ENCODE measurements around the gene SCO2.
A peak's percentile ranks its signal among the peaks of the same experiment; 100 is the strongest.

Gene SCO2, protein sequence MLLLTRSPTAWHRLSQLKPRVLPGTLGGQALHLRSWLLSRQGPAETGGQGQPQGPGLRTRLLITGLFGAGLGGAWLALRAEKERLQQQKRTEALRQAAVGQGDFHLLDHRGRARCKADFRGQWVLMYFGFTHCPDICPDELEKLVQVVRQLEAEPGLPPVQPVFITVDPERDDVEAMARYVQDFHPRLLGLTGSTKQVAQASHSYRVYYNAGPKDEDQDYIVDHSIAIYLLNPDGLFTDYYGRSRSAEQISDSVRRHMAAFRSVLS

DNA sequence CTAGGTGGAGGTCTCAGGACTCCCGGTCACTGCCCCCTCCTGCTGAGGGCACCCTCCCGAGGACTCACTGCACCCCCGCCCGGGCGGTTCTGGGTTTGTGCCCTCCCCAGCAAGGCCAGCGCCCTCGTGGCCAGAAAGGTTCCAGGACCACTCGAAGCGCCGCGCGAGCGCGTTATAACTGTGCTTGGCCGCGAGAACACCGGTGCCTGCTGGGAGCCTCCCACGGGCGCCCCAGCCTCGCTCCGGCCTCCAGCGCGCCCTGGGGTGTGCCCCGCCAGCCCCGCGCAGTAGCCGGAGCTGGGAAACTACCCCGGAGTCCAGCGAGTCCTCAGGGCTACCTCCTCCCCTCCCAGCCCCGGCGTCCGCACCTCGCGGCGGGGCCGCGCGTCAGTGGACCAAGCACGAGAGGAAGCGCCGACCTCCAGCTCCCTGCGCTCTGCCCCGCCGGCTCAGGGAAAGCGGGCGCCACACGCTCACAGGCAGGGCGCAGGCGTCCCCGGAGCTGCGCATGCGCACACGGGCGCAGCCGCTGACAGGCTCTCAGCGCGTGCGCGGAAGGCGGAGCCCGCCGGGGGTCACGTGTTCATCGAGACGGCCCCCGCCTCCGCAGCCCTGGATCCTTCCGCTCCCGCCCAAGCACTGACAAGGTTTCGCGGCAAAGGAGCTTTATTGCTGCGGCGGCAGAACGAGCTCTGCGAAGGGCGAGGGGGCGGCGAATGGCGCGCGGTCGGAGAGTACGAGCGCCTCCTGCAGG, at the start of gene SCO2:
Gene SCO2, minus strand, starts transcription at position 495 of the 754 bp plus-strand sequence. CDS start 1,187 bp downstream, outside the sequence.
- peak; percentile 81 for DNase-seq

DNA sequence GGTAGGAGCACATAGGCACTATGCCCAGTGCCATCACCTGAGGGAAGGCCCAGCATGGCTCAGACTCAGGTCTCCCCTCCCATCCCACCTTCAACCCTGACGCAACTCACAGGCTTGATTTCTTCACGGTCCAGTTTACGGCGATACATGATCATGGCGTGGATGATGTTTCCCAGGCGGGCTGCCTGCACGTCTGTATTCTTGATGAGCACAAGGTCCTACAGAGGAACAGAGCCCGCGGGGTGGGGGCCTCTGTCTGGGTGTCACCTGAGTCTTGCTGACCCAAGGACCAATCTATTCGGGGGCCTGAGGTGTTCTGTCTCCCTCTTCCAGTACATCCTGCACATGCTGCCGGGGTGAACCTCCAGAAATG, 49.0 kb upstream of the SCO2 start:
- no peak for DNase-seq

DNA sequence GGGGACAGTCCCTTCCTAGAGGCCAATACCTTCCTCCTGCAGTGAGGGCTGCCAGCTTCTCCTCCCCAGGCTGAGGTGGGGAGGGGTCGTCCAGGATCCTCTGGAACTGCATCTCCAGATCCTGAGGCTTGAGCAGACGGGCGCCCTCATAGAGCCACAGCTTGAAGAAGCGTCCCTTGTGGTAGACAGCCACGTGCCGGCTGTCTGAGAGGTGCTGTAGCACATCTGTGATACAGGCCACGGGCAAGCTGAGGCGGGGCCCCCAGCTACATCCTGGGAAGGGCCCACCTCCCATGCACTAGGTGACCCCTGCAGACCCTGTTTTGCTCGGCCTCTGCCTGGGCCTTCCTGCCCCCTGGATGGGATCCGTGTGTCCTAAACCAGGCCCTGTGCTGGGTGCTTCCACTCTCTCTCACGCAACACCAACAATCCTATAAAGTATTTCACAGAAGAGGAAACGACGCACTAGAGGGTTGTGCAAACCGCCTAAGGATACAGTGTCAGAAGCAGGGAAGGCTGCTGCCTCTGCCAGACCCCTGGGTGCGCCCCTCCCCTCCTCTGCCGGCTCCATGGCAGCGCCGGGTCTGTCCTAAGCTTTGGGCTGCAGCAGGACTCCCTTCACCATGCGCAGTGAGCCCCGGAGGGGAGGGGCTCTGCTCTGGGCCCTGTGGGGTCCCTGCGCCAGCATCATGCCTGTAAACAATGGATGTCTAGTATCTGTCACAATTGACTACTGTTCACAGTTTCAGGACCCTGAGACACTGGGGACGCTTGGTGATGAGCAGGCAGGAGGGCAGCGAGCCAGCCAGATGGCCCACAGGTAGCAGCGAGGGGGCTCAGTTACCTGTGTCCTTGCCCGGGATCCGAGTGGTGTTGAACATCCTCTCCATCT, 48.3 kb upstream of the SCO2 start:
- DNase-seq = no peak

DNA sequence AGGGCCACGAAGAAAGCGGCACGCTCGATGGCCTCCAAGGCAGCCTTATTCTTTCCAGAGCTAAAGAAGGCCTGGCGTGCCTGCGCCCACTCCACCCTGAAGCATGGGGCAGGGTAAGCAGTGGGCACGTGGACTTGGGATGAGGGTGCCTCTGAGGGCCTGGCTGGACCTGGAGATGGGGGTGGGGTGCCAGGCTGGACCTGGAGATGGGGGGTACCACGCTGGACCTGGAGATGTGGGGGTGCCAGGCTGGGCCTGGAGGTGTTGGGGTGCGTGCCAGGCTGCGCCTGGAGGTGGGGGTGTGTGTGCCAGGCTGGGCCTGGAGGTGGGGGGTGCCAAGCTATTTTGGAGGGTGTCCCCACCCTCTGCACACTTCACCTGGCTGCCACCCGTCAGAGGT, 47.6 kb upstream of the SCO2 start:
- DNase-seq = no peak

DNA sequence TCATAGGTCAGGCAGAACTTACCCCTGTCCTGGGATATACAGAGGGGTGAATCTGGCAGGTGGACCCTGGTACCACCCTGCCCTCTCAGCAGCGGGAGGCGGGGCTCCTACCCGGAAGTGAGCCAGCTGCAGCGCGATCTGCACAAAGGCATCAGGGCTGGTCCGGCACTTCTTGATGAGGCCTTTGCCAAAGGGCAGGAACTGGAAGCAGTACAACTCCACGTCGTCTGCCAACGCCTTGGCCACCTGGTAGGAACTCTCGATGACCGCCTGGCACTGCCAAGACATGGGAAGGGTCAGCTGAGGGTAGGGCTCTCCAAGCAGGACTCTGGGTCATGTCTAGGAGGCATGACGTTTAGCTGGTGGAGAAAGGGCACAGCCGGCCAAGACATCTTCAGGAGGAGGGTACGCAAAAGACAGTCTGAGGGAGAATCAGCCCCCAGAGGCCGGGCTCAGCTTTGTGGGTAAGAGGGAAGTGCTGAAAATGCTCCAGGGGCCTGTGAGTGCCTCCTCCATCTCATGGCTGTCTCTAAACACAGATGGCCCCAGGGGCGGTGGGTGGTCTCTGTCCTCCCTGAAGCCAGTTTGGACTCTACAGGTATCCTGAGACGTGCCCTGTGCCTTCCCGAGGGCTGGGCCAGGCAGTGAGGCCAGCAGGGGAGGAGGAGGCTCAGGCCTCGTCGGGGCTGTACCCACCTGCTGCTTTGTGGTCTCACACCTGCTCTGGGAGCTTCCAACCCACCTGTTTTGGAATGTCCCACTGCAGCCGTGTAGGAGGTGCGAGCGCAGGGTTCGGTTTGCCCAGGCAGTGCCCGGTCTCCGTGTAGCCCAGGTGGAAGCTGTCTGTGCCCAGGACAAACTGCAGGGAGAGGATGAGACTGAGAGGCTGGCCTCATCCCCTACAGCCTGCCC, 46.1 kb upstream of the SCO2 start:
- DNase-seq = no peak

DNA sequence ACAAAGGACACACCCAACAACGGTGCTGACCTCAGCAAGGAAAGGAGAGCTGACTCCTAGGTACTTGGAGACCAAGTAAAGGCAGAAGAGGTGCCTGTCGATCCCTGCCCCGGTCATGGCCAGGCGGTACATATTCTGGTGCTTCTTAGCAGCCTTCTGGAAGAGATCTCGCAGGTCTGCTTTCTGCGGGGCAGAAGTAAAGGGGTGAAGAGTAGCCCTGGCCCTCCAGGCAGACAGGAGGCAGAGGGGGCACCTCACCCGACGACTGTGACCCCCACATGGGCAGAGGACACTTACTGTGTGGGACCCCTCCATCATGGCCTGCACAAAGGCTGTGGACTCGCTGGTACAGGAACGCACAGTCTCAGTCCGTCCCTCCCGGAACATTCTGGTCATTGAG, 45.5 kb upstream of the SCO2 start:
- DNase-seq = no peak

DNA sequence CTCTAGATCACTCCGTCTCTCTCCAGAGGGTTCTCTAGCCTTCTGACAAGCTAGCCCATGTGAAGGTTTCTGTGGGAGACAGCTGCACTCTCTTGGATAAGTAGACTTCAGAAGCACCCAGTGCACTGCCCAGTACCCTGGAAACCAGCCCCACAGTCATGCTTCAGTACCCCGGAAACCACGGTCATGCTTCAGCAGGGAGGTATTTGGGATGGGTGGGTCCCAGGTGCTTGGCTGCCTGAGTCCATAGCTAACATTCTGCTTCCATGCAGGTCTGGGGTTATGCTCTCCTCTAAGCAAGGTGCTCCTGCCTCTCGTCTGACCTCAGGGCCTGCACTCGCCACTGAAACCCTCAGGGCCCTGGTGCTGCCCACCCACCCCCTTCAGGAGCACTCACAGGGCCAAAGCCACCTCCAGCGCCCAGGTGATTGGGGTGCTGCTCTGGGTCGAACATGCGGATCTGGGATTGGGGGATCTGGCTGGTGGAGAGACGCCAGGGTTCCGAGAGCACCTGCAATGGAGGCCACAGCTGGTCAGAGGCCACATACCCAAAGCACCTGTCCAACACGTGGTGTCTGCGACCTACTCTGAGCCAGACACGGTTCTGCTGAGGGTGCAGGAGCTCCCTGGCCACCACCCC, 44.6 kb upstream of the SCO2 start:
- no peak for DNase-seq

DNA sequence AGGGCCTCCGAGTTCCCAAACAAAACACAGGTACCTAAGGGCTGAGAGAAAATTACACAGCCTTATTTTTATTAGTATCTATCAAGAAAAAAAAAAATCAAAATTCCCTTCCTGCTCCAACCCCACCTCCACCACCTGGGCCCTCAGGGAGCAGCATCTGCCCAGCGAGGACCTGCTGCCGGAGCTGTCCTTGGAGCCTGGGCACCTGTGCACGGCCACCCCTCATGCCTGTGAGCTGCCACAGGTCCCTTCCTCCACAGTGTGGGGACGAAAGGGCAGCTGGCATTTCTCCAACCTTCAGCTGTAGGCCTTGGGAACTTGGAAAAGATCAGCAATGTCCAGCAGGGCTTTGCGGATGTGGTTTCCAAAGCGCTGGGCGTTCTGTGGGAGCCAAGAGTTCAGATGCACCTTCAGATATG, 43.7 kb upstream of the SCO2 start:
- DNase-seq = no peak

DNA sequence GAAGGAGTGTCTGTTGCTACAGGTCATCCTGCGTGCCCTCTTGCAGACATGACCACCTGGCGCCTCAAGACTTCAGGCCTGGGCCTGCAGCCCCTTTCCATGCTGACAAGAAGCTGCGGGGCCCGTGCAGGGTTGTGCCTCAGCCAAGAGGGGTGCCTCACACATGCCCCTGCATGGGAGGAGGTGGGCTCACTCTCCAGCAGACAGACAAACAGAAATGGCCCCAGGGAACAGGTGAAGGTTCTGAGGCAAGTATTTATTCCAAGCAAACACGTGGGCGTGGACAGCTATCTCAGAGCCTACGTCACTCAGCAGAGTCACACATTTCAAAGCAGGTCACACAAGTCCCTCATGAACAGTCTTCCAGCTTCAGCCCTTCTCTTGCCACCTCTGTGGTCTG, 43.2 kb upstream of the SCO2 start:
- no peak for DNase-seq

DNA sequence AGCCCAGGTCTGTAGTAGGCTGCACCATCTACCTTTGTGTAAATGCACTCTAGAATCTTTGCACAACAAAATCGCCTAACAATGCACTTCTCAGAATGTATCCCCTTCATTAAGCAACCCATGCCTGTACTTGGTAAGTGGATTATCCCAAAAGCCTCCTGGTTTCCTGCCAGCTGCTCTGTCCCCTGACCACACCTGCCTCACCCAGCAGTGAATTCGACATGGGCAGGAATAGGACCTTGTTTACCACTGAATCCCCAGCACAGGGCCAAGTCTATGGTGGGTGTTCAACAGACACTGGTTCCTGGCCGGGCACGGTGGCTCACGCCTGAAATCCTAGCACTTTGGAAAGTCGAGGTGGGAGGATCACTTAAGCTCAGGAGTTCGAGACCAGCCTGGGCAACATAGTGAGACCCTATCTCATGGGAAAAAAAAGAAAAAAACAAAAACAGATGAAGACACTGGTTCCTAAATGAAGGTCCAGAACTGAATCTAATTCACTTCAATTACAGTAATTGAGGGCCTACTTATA, 42.4 kb upstream of the SCO2 start:
- DNase-seq = no peak

DNA sequence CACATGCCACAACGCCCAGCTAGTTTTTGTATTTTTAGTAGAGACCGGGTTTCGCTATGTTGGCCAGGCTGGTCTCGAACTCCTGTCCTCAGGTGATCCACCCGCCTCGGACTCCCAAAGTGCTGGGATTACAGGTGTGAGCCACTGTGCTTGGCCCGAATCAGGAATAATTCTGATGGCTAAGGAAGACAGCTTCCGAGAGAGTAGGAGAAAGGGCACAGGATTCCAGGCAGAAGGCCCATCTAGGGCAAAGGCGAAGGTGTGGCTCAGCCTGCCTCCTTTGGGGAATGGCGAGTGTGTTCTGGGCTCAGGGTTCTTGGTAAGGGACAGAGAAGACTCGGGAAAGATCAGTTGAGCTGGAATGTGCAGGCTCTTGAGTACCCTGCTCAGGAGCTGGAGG, 38.9 kb upstream of the SCO2 start:
- no peak for DNase-seq

DNA sequence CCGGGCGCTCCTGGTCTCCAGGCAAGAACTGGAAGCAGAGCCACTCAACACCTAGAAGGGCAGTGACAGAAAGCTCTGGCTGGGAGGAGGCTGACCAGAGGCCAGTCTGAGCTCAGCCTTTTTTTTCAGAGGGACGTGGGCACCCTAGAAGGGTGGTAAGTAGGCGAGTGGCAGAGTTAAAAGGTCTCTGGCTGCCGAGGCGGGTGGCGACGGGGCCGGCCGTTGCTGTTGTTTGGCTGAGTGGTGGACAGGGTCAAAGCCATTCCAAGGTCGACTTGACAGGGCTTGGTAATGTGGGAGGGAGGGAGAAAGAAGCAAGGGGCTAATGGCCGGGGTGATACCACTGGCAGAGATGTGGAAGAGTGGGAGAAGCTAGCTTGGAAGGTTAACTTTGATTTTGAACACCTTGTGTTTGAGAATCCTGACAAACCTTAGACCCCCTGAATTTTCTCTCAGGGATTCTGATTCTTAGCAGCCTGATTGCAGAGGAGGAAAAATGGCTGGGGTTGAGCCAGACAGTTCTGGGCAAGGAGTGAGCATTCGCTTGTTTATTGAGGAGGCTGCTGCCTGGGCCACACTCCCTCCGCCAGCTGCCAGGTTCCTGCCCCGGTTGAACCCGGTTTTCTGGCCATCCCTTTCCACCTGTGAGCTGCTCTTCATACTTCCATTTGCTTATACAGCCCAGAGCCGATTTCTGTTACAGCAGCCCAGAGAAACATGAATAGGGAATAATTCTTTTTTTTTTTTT, 38.2 kb upstream of the SCO2 start:
- no peak for DNase-seq

DNA sequence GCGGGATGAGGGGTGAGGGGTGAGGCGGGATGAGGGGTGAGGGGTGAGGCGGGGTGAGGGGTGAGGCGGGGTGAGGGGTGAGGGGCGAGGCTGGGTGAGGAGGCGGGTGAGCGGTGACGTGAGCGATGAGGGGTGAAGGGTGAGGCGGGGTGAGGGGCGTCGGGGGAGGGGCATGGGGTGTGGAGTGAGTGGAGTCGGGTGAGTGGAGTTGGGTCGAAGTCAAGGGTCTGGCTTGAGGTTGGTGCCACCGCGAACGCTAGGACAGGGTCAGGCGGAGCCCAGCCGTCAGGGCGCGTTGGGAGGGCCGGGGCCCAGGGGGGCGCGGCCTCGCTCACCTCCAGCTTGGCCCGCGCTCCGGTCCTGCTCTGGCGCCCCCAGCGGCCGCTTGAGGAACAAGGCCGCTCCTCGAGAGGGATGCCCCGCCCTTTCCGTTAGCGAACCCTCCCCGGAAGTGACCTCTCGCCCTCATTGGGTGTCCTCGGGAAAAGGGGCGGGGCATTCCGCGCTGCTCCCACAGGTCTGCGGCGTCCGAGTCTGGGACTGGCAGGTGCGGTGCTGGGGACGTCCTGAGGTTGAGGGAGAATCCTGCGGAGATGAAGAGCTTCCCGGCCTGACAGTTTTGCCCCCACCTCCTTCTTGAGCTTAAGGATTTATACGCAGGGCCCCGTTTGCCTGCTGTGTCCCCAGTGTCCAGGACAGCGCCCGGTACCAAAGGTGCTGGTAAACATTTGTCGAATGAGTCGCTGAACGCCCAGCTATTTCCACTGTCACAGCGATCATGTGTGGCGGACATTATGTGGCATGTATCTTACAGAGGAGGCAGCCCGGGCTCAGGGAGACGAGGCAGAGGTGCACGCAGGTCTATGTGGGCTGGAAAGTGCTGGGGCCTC, 37.4 kb upstream of the SCO2 start, which contains the start of gene SYCE3:
Gene SYCE3, minus strand, starts transcription at position 397 of the 890 bp plus-strand sequence. CDS start 6,514 bp downstream, outside the sequence.
- DNase-seq = peak; percentile 86

DNA sequence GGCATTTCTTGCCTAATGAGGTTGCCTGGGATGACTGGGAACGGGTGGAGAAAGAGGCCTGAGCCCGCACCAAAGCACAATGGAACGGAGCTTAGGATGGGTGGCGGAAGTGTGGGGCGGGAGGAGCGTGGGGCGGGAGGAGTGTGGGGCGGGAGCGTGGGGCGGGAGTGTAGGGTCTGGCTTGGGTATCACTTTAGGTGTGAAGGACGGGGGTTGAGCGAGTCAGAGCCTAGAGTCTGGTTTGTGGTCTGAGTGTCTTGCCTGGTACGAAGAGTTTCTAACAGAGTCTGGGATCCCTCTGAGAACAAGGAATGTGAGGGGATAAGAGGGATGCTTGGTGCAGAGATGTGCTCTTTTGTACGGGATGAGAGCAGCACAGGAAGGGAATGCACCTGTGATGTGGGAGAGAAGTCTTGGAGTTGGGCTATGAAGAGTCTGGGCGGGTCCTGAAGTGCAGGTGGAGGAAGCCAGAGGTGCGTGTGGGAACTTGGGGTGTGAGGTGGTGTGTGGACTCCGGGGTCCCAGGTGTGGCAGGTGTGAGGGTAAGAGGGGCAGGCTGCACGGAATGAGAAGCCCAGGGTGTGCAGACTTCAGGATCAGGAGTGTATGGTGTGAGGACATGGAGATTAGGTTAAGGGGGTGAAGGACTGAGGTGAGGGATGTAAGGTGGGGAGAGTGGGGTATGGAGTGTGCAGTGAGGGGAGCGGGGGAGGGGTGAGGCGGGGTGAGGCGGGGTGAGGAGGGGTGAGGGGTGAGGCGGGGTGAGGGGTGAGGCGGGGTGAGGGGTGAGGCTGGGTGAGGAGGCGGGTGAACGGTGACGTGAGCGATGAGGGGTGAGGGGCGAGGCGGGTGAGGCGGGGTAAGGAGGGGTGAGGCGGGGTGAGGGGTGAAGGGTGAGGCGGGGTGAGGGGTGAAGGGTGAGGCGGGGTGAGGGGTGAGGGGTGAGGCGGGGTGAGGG, 36.3 kb upstream of the SCO2 start:
- no peak for DNase-seq

DNA sequence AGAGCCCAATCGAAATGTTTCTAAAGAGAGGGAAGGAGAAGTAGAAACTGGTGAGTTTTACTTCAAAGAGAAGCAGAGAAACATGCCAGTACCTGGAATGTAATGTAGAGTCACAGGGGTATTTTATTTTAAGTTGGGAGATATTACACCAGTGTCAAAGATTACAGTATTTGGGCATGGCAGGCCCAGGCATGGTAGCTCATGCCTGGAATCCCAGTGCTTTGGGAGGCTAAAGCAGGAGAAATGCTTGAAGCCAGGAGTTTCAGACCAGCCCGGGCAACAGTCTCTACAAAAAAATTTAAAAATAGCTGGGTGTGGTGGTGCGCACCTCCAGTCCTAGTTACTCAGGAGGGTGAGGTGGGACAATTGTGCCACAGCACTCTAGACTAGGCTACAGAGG, 34.6 kb upstream of the SCO2 start:
- no peak for DNase-seq

DNA sequence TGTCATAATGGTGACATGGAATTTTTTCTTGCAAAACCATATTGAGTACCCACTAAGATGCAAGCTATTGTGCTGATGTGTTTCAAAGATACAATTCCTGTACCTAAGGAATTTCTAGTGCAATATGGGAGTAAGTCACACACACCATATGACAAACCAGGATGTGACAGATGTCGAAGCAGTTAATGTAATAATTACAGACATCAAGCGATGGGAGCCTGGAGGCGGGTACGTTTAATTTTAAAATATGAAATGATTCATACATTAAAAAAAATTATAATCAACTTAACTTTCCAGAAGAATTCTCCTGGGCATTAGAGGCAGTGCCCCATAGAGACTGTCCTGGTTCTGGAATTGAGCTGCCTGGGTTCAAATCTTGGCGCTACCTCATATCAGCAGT, 31.3 kb upstream of the SCO2 start:
- no peak for DNase-seq

DNA sequence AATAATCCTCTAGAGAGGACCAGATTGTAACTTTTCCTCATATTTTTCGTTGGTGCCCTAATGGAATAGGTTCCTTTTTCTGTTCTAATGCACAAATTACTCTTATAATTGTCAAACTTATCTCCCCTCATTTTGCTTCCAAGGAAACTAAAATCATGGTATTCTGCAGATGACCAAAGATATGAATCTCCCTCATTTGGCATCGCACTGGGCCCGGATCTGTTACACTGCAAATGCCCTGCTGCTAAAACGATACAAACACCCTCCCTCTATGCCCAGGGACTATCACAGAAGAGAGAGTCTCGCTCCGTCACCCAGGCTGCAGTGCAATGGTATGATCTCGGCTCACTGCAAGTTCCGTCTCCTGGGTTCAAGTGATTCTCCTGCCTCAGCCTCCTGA, 27.9 kb upstream of the SCO2 start:
- no peak for DNase-seq

DNA sequence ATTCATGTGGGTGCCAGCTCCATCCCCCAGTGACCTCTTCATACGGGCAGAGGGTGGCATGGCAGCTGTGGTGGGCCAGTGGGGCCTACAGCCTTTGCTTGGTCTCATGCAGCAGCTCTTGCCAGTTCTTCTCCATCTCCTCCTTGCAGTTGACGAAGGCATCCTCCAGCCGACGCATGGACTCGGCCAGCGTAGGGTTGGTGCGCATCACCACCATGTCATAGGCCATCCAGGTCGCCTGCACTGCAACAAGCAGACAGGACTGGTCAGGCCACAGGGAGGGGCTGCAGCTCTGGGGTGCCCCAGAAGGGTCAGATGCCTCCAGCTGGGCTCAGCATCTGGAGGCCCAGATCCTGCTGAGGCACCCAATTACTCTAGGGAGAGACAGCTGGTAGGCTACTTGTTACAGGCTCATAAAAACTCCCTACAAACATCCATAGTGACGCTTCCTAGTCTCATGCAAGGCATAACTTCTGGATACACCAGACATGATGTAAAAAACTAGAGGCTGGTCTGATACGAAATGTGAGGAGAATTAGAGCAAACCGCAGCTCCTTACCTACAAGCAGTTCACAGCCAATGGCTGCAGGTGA, 25.9 kb upstream of the SCO2 start:
- no peak for DNase-seq

Measured in T1000 (cell line).